Measurements from ENCODE around the gene ATP2C1.
"Not testable (repeated sequence)": the region's sequence is repeated elsewhere in the genome, so short reads cannot be mapped to it uniquely, and the experiment has no call there.

The ATP2C1 gene

DNA sequence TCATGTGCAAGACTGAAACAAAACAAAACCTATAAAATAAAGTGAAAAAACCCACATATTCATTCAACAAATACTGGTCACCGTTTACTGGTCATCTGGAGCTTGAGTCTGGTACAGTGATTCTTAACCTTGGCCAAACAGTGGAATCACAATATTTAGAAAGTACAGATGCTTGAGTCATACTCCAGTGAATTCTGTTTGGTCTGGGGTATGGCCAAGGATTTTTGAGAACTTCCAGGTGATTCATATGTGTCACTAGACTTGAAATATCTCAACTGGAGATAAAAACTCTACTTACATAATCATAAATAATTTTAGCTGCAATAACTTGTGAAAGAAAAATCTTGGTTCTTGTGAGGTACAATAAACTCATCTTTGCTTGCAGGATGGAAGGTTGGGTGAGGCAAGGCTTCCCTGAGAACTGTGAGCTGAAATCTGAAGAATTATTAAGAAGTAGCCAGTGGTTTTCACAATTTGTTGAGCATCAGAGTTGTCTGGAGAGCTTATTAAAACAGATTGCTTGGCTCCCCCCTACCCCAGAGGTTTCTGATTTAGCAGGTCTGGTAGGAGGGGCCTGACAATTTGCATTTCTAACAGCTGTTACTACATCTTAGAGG, 142.4 kb downstream of the ATP2C1 start:
- TF ChIP-seq CTCF (IDR thresholded peaks at IDR 0.05; ENCODE audit: low read depth, low read length, missing control alignments) = no peak
- DNase-seq (ENCODE audit: low read depth) = peak; percentile 70
- in situ Hi-C loops (cut with HindIII; ENCODE audit: low sequenced_read_pairs) = no loop called here
- no peak overlapping the region for H3K4me3 ChIP-seq (ENCODE audit: low read depth, low read length)

DNA sequence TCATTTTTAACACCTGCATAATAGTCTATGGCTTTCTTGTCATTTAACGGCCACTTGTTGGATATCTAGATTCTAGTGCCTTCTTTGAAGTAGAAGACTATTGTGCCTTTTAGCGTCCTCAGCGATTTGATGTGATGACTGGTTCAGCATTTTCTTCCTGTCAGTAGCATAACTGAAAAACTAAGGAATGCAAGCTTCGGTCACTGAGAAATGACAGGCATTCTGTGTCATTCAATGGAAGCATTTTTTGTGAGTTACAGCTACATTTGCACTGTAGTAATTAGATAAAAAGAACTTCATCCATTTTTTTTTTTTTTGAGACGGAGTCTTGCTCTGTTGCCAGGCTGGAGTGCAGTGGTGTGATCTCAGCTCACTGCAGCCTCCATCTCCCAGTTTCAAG, 143.1 kb downstream of the ATP2C1 start:
- H3K4me3 ChIP-seq (ENCODE audit: low read depth, low read length) = no peak overlapping the region
- in situ Hi-C loops (cut with HindIII; ENCODE audit: low sequenced_read_pairs) = no loop called here
- DNase-seq (ENCODE audit: low read depth) = no peak
- no peak for TF ChIP-seq CTCF (IDR thresholded peaks at IDR 0.05; ENCODE audit: low read depth, low read length, missing control alignments)

- no peak for TF ChIP-seq CTCF (IDR thresholded peaks at IDR 0.05; ENCODE audit: low read depth, low read length, missing control alignments)
- in situ Hi-C loops (cut with HindIII; ENCODE audit: low sequenced_read_pairs) = no loop called here
- no peak for DNase-seq (ENCODE audit: low read depth)
- H3K4me3 ChIP-seq (ENCODE audit: low read depth, low read length) = no peak overlapping the region
Observed at GRCh38 chr3:131038326-131038725, 144.4 kb downstream of the ATP2C1 start.

DNA sequence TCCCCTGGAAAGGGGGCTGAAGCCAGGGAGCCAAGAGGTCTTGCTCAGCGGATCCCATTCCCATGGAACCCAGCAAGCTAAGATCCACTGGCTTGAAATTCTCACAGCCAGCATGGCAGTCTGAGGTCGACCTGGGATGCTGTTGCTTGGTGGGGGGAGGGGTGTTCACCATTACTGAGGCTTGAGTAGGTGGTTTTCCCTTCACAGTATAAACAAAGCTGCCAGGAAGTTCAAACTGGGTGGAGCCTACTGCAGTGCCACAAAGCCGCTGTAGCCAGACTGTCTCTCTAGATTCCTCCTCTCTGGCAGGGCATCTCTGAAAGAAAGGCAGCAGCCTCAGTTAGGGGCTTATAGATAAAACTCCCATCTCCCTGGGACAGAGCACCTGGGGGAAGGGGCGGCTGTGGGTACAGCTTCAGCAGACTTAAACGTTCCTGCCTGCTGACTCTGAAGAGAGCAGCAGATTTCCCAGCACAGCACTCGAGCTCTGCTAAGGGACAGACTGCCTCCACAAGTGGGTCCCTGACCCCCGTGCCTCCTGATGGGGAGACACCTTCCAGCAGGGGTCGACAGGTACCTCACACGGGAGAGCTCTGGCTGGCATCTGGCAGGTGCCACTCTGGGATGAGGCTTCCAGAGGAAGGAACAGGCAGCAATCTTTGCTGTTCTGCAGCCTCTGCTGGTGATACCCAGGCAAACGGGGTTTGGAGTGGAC, 148.5 kb downstream of the ATP2C1 start:
- H3K4me3 ChIP-seq (ENCODE audit: low read depth, low read length); DNase-seq (ENCODE audit: low read depth); in situ Hi-C loops (cut with HindIII; ENCODE audit: low sequenced_read_pairs): not testable (repeated sequence)

GRCh38 chr3:131047582-131047981, 153.7 kb downstream of the ATP2C1 start:
- H3K4me3 ChIP-seq (ENCODE audit: low read depth, low read length) = no peak overlapping the region
- in situ Hi-C loops (cut with HindIII; ENCODE audit: low sequenced_read_pairs) = no loop called here
- DNase-seq (ENCODE audit: low read depth) = no peak
- no peak for TF ChIP-seq CTCF (IDR thresholded peaks at IDR 0.05; ENCODE audit: low read depth, low read length, missing control alignments)

- H3K4me3 ChIP-seq (ENCODE audit: low read depth, low read length) = no peak overlapping the region
- DNase-seq (ENCODE audit: low read depth) = no peak
- in situ Hi-C loops (cut with HindIII; ENCODE audit: low sequenced_read_pairs) = no loop called here
- TF ChIP-seq CTCF (IDR thresholded peaks at IDR 0.05; ENCODE audit: low read depth, low read length, missing control alignments) = no peak
Observed at GRCh38 chr3:131048030-131048429, 154.1 kb downstream of the ATP2C1 start.

DNA sequence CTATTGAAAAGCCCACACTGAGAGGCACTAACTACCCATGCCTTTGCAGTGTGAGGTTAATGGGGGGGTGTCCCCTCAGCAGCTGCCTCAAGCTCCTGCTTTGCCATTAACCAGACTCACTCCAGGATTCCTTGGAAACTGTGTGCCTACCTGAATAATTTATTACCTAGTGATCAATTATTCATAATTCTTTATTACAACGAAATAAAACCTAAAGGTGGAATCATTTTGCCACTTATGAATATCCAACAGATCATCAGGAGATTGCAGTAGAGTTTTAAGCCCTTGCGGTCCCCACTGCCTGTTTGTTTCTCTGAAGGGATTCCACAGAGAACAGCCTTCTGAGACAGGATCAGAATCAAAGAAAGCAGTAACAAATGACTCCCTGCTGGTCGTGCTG, 156.1 kb downstream of the ATP2C1 start:
- H3K4me3 ChIP-seq (ENCODE audit: low read depth, low read length) = no peak overlapping the region
- in situ Hi-C loops (cut with HindIII; ENCODE audit: low sequenced_read_pairs) = loop anchor here (25.0 kb wide), 1 partner anchor 987 kb away; the partner anchor contains the start of gene CPNE4
- DNase-seq (ENCODE audit: low read depth) = no peak
- no peak for TF ChIP-seq CTCF (IDR thresholded peaks at IDR 0.05; ENCODE audit: low read depth, low read length, missing control alignments)
